GM12864 (cell line): Measurements from ENCODE around the gene KRTAP10-5.

Source experiments
- DNase-seq: peaks from one replicate; pipeline ENCODE4 v3.0.0-alpha.2; 2011; ENCODE audit warnings: low read depth
- H3K4me3 ChIP-seq: 2 replicates; pipeline ENCODE4 v1.5.1; 2011; ENCODE audit warnings: mild to moderate bottlenecking, low read depth, low read length, control low read depth
- CTCF ChIP-seq: IDR thresholded peaks from 2 replicates; pipeline ENCODE4 v1.5.1; 2011; ENCODE audit warnings: low read depth, mild to moderate bottlenecking, moderate library complexity, low read length, control low read depth, inconsistent platforms; ENCODE audit errors: missing control alignments

Gene KRTAP10-5

GRCh38 chr21:44539991-44540666 is 40.3 kb downstream of the KRTAP10-5 start, which contains the start of gene KRTAP10-1:
KRTAP10-1 (minus strand) TSS chr21:44540195; CDS start chr21:44540150, 45 bp downstream.
- TF ChIP-seq CTCF, result no peak
- H3K4me3 ChIP-seq, result no peak within 1 kb of the TSS
- no peak for DNase-seq

- no peak overlapping the region for H3K4me3 ChIP-seq
- TF ChIP-seq CTCF, result no peak
- DNase-seq, result no peak
Measured at GRCh38 chr21:44539046-44539445, 41.4 kb downstream of the KRTAP10-5 start.

DNA sequence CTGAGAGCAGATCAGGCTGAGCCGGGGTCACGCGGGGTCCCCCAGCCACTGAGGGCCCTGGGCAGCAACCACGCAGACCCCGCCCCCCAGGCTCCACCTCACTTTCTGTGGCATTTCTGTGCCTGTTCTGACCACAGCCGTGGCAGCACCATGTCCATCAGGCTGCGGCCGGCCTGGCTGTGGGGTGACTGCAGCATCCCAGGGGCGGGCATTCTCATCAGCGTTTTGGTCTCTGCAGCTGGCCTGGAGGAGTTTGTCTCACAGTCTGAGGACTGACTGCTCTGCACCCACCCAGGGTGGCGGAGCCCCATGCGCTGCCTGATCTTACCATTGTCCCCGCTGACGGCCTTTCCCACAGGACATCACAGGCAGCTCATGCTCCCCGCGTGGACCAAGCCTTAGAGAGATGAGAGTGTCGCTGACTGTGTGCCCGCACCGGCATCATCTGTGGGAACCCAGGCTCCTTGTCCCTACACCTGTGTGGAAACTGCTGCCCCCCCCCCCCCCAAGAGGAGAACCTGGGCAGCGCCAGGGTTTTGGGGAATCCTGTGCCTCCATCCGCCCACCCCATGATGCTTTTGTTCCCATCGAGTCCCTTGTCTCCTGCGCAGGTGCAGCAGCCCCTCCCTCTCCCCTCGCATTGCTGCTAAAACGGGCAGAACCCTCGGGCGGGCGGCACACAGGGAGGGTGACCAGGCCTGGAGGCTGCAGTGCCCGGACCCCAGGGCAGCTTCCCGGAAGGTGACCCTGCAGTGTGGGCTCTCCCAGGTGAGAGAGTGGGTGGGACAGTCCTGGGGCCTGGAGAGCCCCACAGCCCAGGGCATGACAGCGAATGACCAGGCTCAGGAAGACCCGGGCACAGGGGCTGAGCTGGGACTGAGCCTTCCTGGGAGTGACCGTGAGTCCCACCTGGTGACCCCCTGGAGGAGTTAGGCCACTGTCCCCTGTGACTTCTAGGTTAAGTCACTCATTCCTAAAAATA is 42.2 kb downstream of the KRTAP10-5 start:
- no peak overlapping the region for H3K4me3 ChIP-seq
- no peak for TF ChIP-seq CTCF
- no peak for DNase-seq

- no peak overlapping the region for H3K4me3 ChIP-seq
- TF ChIP-seq CTCF, result no peak
Measured at GRCh38 chr21:44535963-44536362, 44.4 kb downstream of the KRTAP10-5 start.

GRCh38 chr21:44534688-44535087 is 45.7 kb downstream of the KRTAP10-5 start:
- DNase-seq, result no peak
- no peak for TF ChIP-seq CTCF
- no peak overlapping the region for H3K4me3 ChIP-seq

More at GRCh38 chr21:44535963-44536362, 44.4 kb downstream of the KRTAP10-5 start:
- DNase-seq, result no peak

GRCh38 chr21:44533891-44534627 is 46.3 kb downstream of the KRTAP10-5 start:
- no peak overlapping the region for H3K4me3 ChIP-seq
- TF ChIP-seq CTCF, result no peak
- DNase-seq, result no peak
